Measurements from ENCODE around the gene ALDH1L1. TPM values are rescaled to one million over a fixed set of nuclear protein-coding genes. Genes with fewer than 3 reads are reported as not detected.
"Not testable (repeated sequence)": the region's sequence is repeated elsewhere in the genome, so short reads cannot be mapped to it uniquely, and the experiment has no call there.

The ALDH1L1 gene
- total RNA-seq, 1 donor from 2014 or later: not detected

DNA sequence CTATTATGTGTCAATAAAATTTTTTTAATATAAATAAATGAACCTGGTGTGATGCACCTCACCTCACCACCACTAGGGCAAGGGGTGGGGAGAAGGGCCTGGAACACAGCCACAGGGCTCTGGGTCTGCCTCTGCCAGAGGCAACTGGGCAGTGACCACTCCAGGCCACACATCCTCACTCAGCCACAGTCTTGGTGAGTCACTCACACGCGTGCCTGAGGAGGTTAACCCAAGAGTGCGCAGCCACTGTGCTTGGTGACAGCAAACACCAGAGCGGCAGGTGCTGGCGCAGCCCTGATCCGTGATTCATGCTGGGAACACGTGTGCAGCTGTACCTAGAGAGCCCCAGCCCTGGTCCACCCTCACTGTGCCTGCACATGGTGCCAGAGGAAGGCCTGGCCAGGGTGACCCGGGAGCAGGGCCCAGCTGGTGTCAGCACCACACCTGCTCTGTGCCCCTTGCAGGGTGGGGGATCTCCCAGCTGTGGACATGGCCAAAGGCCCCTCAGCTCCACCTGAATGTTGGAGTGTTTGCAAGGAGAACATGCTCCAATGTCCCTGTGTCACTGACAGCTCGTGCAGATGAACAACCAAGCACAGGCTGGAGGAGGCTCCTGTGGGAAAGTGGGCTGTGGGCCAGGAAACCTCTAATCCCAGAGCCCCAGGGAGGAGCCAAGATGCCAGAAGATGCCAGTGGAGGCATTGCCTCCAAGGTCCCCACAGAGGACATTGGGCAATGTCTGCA, 98.6 kb downstream of the ALDH1L1 start:
- no peak overlapping the region for H3K27ac Mint-ChIP-seq
- H3K27me3 Mint-ChIP-seq (ENCODE audit: insufficient read depth): no peaks in the 10 kb centered on the region
- H3K36me3 Mint-ChIP-seq (ENCODE audit: low read depth): no peaks in the 10 kb centered on the region
- intact Hi-C loops (cut with micrococcal nuclease): loop anchor here (5.0 to 10.0 kb wide), 6 partner anchors 109 to 1513 kb away; partner anchors contain the start of genes CHCHD6, MCM2, PLXNA1 and TPRA1
- H3K4me1 Mint-ChIP-seq (ENCODE audit: low read depth): peaks cover 26% of the 10 kb centered on the region
- no peaks in the 10 kb centered on the region for H3K9me3 Mint-ChIP-seq
- H3K4me3 Mint-ChIP-seq: peak overlapping the region; percentile 39
- DNase-seq (ENCODE audit: low spot score): no peak

DNA sequence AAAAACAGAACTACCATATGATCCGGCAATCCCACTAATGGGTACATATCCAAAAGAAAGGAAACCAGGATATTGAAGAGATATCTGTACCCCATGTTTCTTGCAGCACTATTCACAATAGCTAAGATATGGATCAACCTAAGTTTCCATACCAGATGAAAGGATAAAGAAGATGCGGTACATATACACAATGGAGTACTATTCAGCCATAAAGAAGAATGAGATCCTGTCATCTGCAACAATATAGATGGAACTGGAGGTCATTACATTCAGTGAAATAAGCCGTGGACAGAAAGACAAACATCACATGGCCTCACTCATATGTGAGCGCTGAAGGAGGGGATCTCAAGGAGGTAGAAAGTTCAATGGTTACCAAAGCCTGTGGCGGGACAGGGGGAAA, 99.4 kb downstream of the ALDH1L1 start:
- Mint-ChIP-seq H3K4me1 (ENCODE audit: low read depth) (peaks cover 24% of the 10 kb centered on the region), H3K27ac (no peak overlapping the region), H3K4me3 (no peak overlapping the region), H3K27me3 (ENCODE audit: insufficient read depth) (no peaks in the 10 kb centered on the region), H3K36me3 (ENCODE audit: low read depth) (no peaks in the 10 kb centered on the region), H3K9me3 (no peaks in the 10 kb centered on the region)
- intact Hi-C loops (cut with micrococcal nuclease): loop anchor here (5.0 to 10.0 kb wide), 6 partner anchors 109 to 1514 kb away; partner anchors contain the start of genes CHCHD6, MCM2, PLXNA1 and TPRA1
- no peak for DNase-seq (ENCODE audit: low spot score)

DNA sequence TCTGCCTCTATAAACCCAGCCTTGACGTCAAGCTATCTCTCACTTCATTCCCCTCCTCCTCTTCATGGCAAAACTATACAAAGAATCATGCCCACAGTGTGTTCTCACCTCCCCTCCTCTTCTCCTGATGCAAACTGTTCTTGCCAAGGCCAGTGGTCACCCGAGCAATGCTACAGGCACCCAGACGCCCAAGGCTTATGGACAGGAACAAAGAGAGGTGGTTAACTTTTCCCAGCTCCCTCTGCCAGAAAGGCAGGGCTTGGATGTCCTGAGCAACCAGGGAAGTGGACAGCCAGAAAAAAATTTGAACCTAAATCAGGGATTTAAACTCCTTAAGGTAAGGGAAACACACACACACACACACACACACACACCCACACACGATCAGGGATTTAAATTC, 101.5 kb downstream of the ALDH1L1 start:
- Mint-ChIP-seq H3K4me3 (no peak overlapping the region), H3K27me3 (ENCODE audit: insufficient read depth) (peaks cover 3% of the 10 kb centered on the region), H3K4me1 (ENCODE audit: low read depth) (peaks cover 7% of the 10 kb centered on the region), H3K27ac (no peak overlapping the region), H3K36me3 (ENCODE audit: low read depth) (no peaks in the 10 kb centered on the region), H3K9me3 (no peaks in the 10 kb centered on the region)
- DNase-seq (ENCODE audit: low spot score): no peak
- intact Hi-C loops (cut with micrococcal nuclease): no loop called here

DNA sequence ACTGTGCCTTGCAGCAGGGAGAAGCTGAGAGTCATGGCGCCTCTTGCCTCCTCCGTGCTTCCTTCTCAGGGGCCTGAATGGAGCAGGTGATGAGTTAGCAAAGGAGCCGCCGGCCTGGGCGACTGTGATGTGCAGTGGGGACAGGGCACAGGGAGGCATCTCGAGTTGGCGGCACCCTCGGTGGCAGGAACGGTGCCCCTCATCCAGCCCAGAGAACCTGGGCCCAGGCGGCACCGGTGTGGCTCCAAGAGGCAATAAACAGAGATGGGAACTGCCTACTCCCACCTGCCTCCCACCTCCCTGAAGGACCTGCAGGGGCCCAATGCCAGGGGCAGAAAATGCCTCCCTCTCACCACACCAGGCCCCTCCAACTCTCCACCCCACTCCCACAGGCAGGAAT, 102.6 kb downstream of the ALDH1L1 start:
- intact Hi-C loops (cut with micrococcal nuclease): no loop called here
- Mint-ChIP-seq H3K9me3 (peaks cover 2% of the 10 kb centered on the region), H3K4me3 (no peak overlapping the region)

DNA sequence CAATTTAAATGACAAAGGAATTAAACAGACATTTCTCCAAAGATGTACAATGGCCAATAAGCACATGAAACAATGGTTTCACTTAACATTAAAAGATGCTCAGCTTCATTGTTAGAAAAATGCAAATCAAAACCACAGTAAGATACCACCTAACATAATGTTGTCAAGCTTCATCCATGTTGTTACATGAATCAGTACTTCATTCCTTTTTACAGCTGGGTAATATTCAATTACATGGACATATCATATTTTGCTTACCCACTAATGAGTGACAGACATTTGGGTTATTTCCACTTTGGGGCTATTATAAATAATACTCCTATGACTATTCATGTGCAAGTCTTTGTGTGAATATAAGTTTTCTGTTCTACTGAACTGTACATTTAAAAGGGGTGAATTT, 104.2 kb downstream of the ALDH1L1 start:
- no peak overlapping the region for H3K27ac Mint-ChIP-seq
- H3K9me3 Mint-ChIP-seq: peaks cover 4% of the 10 kb centered on the region
- H3K4me3 Mint-ChIP-seq: no peak overlapping the region
- H3K36me3 Mint-ChIP-seq (ENCODE audit: low read depth): peaks cover 4% of the 10 kb centered on the region
- peaks cover 3% of the 10 kb centered on the region for H3K27me3 Mint-ChIP-seq (ENCODE audit: insufficient read depth)
- intact Hi-C loops (cut with micrococcal nuclease): no loop called here
- no peak for DNase-seq (ENCODE audit: low spot score)
- H3K4me1 Mint-ChIP-seq (ENCODE audit: low read depth): no peaks in the 10 kb centered on the region

More for the DNA sequence above, 102.6 kb downstream of the ALDH1L1 start:
- H3K27me3 Mint-ChIP-seq (ENCODE audit: insufficient read depth): peaks cover 3% of the 10 kb centered on the region
- peaks cover under 1% of the 10 kb centered on the region for H3K4me1 Mint-ChIP-seq (ENCODE audit: low read depth)
- H3K36me3 Mint-ChIP-seq (ENCODE audit: low read depth): peaks cover 2% of the 10 kb centered on the region
- no peak overlapping the region for H3K27ac Mint-ChIP-seq
- DNase-seq (ENCODE audit: low spot score): no peak

DNA sequence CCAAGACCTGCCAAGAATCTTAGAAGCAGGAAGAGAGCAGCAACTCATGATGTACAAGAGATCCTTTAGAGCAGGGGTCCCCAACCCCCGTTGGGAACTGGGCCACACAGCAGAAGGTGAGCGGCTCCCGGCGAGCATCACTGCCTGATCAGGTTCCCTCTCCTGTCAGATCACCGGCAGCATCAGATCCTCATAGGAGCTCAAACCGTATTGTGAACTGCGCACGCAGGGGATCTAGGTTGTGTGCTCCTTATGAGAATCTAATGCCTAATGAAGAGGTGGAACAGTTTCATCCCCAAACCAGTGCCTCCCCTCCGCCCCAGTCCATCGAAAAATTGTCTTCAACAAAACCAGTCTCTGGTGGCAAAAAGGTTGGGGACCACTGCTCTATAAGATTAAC, 110.2 kb downstream of the ALDH1L1 start:
- no peak overlapping the region for H3K4me3 Mint-ChIP-seq
- no peak for DNase-seq (ENCODE audit: low spot score)
- peaks cover 3% of the 10 kb centered on the region for H3K27me3 Mint-ChIP-seq (ENCODE audit: insufficient read depth)
- H3K27ac Mint-ChIP-seq: no peak overlapping the region
- peaks cover 4% of the 10 kb centered on the region for H3K9me3 Mint-ChIP-seq
- peaks cover 4% of the 10 kb centered on the region for H3K36me3 Mint-ChIP-seq (ENCODE audit: low read depth)
- intact Hi-C loops (cut with micrococcal nuclease): no loop called here
- H3K4me1 Mint-ChIP-seq (ENCODE audit: low read depth): no peaks in the 10 kb centered on the region

DNA sequence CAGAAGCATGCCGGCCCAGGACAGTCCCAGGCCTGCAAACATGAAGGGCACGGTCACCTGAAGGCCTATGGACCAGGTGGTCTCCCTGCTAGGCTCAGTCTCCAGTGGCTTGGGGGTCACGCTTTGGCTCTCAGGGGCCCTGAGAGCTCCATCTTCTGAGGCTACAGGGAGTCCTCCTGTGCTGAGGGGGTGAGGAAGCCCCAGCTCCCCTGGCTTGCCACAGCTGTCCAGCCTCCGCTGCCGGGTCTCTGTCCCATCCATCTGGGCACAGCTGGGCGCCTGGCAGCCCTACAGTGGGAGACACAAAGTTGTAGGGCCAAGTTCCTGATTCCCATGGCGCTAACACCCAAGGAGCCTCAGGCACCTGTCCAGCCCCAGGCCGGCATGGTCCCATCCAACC, 112.4 kb downstream of the ALDH1L1 start:
- Mint-ChIP-seq H3K36me3 (ENCODE audit: low read depth) (peaks cover 4% of the 10 kb centered on the region), H3K27me3 (ENCODE audit: insufficient read depth) (no peaks in the 10 kb centered on the region), H3K9me3 (peaks cover 4% of the 10 kb centered on the region), H3K4me1 (ENCODE audit: low read depth) (no peaks in the 10 kb centered on the region), H3K4me3 (no peak overlapping the region), H3K27ac (no peak overlapping the region)
- intact Hi-C loops (cut with micrococcal nuclease): no loop called here
- no peak for DNase-seq (ENCODE audit: low spot score)

DNA sequence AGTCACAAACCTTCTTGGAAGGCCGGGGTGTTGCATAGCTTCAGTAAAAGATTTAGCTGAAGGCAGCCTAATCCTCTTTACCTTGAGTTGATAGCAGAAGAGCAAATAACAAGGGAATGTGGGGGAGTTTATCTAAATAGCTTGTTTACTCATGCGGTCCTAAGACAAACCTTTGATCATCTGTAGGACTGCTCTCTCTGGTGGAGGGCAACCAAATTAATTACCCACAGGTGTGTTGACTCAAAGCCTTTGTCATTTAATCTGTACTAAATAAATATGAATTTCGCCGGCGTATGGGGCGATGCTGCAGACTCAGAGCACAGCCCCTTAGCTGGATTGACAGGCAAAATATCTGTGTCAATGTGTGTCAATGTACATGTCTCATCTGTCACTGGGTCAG, 113.7 kb downstream of the ALDH1L1 start:
- H3K36me3 Mint-ChIP-seq (ENCODE audit: low read depth); H3K27me3 Mint-ChIP-seq (ENCODE audit: insufficient read depth); H3K4me1 Mint-ChIP-seq (ENCODE audit: low read depth); H3K4me3 Mint-ChIP-seq; intact Hi-C loops (cut with micrococcal nuclease); H3K27ac Mint-ChIP-seq; H3K9me3 Mint-ChIP-seq; DNase-seq (ENCODE audit: low spot score): not testable (repeated sequence)

DNA sequence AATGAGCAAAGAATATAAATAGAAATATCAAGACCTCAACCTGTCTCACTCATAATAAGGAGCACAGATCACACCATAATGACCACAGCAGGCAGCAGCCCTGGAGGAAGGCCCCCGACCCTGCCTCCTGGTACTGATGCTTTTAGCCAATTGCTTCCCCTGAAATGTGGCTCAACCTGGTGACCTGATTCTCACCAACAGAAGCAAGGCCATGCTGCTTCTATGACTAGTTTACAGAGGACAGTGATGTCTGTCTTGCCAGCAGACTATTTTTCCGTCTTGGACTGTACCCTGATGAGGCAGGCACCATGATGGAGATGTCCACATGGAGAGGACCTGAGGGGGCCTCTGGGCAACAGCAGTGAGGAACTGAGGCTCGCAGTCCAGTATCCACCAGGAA, 114.5 kb downstream of the ALDH1L1 start:
- DNase-seq (ENCODE audit: low spot score): no peak
- H3K4me1 Mint-ChIP-seq (ENCODE audit: low read depth): no peaks in the 10 kb centered on the region
- H3K36me3 Mint-ChIP-seq (ENCODE audit: low read depth): no peaks in the 10 kb centered on the region
- intact Hi-C loops (cut with micrococcal nuclease): no loop called here
- H3K4me3 Mint-ChIP-seq: no peak overlapping the region
- H3K9me3 Mint-ChIP-seq: no peaks in the 10 kb centered on the region
- no peaks in the 10 kb centered on the region for H3K27me3 Mint-ChIP-seq (ENCODE audit: insufficient read depth)
- no peak overlapping the region for H3K27ac Mint-ChIP-seq

DNA sequence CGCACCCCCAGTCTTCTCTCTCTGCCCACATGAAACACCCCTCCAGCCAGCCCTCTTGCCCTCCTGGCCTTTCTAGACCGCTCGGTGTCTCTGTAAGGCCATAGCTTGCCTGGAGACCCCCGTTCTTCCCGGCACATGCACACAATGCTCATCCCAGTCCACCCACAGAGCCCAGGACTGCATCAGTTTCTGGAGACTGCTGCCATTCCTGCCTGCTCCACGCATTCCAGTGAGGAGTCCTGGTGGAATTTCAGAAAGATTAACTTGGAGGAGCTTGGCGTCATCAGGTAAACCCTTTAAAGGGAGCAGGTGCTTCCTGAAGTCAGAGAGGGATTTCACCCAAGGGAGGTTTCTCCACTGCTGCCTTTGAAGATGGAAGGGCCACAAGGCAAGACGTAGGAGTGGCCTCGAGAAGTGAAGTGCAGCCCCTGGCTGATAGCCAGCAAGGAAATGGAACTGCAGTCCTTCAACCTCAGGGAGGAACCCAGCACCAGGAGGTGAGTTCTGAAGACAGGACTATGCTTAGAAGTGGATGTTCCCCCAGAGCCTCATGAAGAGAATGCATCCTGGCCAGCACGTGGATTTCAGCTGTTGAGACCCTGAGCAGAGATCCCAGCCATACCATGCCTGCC, 115.6 kb downstream of the ALDH1L1 start:
- intact Hi-C loops (cut with micrococcal nuclease): no loop called here
- Mint-ChIP-seq H3K9me3 (no peaks in the 10 kb centered on the region), H3K4me3 (no peak overlapping the region), H3K36me3 (ENCODE audit: low read depth) (no peaks in the 10 kb centered on the region), H3K4me1 (ENCODE audit: low read depth) (no peaks in the 10 kb centered on the region), H3K27ac (no peak overlapping the region), H3K27me3 (ENCODE audit: insufficient read depth) (no peaks in the 10 kb centered on the region)
- no peak for DNase-seq (ENCODE audit: low spot score)

DNA sequence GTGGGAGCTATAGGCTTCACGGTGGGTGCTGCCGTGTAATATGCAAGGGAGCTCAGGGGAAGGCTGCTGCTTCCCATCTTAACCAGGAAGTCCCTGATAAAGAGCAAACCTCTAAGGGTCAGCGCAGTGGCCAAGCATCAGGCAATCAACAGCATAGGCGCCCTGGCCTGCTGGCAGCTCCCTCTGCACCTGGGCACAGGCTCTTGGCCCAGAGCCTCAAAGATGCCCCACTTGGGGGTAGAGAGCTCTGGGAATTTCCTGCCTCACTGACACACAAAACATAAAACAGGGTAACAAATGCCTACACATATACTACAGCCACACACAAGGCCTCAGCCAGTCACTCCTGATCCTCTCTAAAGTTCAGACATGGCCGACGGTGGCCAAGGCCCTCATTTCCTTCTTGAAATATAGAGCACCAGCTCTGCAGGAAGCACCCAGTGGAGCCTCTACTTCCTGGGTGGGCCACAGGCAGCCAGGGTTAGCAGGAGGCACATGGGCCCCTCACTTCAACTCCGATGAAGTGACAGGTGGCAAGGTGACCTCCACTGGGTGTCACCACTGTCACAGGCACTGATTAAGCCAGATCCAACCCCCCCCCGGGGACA, 116.9 kb downstream of the ALDH1L1 start:
- intact Hi-C loops (cut with micrococcal nuclease): no loop called here
- Mint-ChIP-seq H3K4me3 (no peak overlapping the region), H3K27me3 (ENCODE audit: insufficient read depth) (no peaks in the 10 kb centered on the region), H3K27ac (no peak overlapping the region), H3K36me3 (ENCODE audit: low read depth) (no peaks in the 10 kb centered on the region), H3K9me3 (no peaks in the 10 kb centered on the region), H3K4me1 (ENCODE audit: low read depth) (no peaks in the 10 kb centered on the region)
- no peak for DNase-seq (ENCODE audit: low spot score)

DNA sequence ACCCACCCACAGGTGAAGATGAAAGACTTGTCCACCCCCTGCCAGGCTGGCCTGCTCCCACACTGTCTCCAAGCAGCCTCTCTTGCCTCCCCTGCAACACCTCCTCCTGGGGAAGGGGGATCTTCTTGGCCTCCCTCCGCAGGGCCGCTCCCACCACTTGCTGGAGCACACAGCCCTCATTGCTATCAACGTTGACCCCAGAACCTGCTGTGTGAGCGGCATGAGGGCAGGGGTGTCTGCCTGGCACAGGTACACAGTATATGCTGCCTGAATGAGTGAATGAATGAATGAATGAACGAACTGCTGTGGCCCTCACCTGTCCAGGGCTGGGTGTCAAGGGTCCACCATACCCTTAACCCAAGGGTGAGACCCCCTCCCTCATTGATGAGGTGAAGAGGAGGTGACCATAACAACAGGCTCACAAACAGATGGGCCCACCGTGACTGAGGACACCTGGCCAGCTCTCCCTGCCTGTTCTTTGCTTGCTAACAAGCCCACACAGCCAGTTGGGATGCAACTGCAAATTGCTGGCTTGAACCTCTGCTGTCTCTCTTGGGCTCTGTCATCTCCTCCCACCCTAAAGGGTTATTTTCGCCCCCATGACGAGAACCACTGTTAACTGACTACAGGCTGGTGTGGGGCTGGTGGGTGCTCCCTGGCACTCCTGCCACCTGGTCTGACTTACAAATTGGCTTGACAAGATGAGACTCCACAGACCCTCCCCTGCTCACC, 118.9 kb downstream of the ALDH1L1 start:
- no peak overlapping the region for H3K27ac Mint-ChIP-seq
- intact Hi-C loops (cut with micrococcal nuclease): no loop called here

More for the DNA sequence above, 118.9 kb downstream of the ALDH1L1 start:
- Mint-ChIP-seq H3K9me3 (no peaks in the 10 kb centered on the region), H3K4me3 (no peak overlapping the region), H3K36me3 (ENCODE audit: low read depth) (no peaks in the 10 kb centered on the region), H3K4me1 (ENCODE audit: low read depth) (no peaks in the 10 kb centered on the region), H3K27me3 (ENCODE audit: insufficient read depth) (no peaks in the 10 kb centered on the region)
- DNase-seq (ENCODE audit: low spot score): no peak
